A172 (cell line): Measurements from ENCODE around the gene MYLK4. TPM values are rescaled to one million over a fixed set of nuclear protein-coding genes. Genes with fewer than 3 reads are reported as not detected.

ENCODE experiments used
- DNase-seq: peaks from one replicate; pipeline ENCODE4 v3.0.0-alpha.2; 2015; ENCODE audit warnings: low spot score
- total RNA-seq: library from RNA; depleted of rRNA; stranded (reverse); fragments of >200 nt; shearing (Covaris generic); gene quantifications from 2 replicates; pipeline ENCODE4 v1.2.3, GENCODE V29; 2014

MYLK4 gene
- total RNA-seq, 1 experiment from 2014 or later: 0.24 TPM

DNA sequence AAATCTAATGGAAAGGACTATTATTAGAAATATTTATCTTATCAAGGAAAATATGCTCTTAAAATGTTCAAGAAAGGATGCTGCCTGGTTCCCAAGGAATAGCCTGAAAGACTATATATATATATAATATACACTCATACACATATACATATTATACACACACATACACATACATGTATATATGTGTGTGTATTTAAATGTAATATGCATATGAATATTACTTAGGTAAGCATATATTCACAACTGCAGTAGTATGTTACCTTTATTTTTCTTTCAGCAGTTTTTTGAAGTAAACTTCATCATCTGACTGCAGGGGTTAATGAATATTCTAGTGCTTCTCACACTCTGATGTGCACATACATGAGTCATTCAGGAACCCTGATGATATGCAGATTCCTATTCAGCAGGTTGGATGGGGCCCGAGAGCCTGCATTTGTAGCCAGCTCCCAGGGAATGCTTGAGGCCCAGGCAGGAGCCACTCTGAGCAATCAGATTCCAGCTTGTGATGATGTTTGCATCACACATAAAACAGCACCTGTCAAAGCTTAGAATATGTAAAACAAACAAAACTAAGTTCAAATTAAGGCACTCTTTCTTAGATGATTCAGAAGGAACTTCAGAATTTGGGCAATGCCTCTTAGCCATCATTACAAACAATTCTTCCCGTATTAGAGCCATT lies 16.1 kb downstream of the MYLK4 start:
- no peak for DNase-seq

DNA sequence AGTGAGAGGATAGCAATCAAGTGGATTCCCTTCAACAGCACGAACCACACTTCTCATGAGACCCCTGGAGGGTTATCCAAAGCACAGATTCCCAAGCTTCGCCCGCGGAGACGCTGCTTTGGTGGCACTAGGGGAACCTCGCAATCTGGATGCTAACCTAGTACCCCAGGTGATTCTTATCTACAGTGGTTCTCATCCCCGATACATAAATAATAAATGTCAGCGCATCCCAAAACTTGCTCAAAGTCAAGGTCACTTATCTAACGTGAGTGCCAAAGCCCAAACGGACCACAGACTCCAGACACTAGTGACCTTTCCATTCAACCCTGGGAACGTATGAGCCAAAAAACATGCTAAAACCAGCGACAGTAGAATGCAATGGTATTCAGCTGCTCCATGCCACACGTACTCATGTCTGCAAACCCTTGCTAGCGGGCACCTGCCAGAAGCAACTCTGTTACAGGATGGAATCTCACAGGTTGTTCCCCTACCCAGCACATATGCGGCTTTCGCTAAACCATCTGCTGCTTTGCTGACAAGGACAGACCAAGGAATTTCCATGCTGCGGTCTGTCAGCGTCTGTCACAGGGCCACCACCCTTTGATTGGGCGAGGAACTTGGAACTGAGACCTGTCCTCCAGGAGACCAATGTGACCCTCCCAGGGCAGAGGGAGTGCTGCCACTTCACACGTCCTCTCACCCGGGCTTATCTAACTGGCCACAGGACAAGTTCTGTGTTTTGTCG lies 16.8 kb downstream of the MYLK4 start:
- DNase-seq: no peak

GRCh38 chr6:2733324-2733723 lies 17.4 kb downstream of the MYLK4 start:
- DNase-seq: no peak

DNA sequence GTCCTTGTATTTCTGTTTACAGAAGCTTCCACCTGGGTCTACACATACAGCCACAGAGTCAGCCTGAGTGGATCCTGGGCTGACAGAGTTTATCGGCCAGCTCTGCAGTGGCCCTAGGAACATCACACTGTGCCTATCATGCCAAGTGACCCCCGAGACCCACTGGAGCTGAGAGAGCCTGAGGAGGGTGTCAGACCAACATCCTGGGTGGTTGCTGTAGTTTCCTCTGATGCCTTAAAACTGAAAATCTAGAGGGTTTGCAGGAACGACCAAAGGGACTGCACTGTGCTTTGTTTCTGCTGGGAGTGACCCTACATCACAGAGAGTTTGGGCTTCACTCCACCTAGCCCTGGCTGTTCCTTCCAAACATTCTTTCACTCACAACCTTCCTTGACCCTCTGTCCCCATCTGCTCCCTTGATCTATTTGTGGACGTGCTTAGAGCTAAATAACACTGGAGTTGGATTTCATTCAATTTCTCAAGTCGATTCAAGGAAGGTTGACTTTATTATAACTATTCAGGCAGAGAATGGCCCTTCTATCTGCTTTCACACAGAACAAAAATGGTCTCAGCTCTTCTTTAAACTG lies 18.1 kb downstream of the MYLK4 start:
- no peak for DNase-seq

DNA sequence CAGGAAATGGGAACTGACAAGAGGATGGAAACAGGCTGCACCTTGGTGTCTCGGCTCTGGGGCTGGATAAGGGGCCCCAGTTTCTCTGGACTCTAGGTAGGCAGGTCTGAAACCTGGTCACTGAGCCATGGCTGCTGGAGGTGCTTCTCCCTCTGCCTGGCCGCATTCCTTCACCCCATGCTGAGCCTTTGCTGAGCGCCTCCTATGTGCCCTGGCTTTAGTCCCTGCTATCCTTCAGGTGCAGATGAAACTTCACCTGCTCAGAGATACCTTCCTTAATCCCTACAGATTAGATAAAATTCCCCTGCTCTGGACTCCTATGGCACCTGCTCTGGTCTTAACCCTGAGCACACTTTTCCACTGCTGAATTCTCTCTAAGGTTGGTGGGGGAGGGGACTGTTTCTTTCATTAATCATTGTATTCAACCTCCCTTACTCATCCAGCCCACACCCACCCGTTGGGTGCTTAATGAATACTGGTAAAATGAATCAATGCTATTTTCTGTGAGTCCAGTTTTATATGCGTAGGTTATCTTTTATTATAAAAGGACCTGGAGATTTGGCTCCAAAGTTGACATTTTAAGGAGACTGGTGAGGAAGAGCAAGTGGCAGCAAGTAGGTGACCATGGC lies 19.3 kb downstream of the MYLK4 start:
- DNase-seq: peak; percentile 42

- no peak for DNase-seq
Measured at GRCh38 chr6:2730353-2731107, 20.2 kb downstream of the MYLK4 start.

DNA sequence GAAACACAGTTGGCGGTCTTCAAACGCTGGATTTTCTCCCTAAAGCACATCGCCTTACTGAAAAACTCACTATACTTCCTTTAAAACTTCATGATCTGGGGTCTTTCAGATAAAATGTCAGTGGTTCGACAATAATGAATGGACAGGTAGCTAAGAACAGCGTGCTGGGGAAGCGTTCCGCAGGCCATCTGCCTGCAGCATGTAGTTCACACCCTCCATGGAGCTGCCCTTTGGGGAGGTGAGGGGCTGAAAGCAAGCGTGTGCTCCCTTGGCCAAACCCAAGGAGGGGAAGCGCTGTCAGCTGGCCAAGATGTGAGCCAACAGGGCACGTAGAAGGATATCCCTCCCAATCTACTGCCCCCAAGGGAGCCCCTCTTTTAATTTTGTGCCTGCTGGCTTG lies 20.8 kb downstream of the MYLK4 start:
- no peak for DNase-seq

GRCh38 chr6:2725999-2726567 lies 24.6 kb downstream of the MYLK4 start:
- DNase-seq: peak; percentile 78

DNA sequence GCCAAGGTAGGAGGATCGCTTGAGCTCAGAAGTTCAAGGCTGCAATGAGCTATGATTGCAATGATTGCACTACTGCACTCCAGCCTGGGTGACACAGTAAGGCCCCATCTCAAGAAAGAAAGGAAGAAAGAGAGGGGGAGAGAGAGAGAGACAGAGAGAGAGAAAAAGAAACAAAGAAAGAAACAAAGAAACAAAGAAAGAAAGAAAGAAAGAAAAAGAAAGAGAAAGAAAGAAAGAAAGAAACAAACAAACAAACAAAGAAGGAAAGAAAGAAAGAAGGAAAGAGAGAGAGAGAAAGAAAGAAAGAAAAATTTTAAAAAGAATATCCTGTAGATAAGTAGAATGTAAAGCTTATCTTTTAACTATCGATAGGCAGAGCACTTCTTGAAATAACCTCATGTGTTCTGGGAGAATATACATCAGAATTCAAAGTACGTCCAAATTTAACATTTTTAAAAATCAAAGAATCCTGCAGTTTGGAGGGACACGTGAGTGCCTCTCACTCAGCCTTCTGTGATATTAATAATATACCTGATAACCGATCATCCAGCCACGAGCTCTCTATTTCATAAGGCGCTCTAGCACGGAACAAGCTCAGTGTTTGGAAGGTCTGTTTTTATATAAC lies 25.2 kb downstream of the MYLK4 start:
- DNase-seq: no peak

- DNase-seq: no peak
Measured at GRCh38 chr6:2721219-2721618, 29.5 kb downstream of the MYLK4 start.

GRCh38 chr6:2719093-2719455 lies 31.6 kb downstream of the MYLK4 start:
- DNase-seq: no peak

DNA sequence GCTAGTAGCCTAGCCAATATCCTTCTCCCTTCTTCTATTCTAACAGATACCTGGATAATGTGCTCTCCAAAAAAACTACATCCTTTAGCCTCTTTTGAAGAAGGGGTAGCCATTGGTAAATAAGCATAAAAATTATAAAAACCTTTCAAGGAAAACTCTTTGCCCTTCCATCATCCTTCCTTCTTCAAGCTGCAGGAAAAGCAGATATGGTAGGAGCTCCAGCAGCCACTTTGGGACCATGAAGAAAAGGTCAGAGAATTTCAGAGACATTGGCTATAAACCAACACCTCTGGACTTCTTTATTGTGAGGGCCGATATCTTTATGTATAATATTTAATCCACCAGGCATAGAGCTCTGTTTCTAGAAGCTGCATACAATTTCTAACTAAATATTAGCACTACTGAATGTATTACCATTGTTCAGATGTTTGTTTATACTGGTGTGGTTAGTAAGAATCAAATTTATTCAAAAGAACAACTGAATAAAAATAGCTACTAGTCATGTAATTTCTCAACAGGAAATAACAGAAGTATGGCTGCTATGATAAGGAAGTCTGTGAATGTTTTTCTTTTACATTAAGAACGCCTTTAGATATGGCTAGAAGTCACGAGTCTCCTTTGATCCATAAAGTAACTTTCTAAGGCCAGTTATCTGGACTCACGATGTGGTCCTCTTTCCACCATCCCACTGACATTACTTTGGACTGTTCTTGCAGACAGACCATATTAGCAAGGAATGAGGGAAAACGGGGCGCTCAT lies 32.2 kb downstream of the MYLK4 start:
- no peak for DNase-seq

DNA sequence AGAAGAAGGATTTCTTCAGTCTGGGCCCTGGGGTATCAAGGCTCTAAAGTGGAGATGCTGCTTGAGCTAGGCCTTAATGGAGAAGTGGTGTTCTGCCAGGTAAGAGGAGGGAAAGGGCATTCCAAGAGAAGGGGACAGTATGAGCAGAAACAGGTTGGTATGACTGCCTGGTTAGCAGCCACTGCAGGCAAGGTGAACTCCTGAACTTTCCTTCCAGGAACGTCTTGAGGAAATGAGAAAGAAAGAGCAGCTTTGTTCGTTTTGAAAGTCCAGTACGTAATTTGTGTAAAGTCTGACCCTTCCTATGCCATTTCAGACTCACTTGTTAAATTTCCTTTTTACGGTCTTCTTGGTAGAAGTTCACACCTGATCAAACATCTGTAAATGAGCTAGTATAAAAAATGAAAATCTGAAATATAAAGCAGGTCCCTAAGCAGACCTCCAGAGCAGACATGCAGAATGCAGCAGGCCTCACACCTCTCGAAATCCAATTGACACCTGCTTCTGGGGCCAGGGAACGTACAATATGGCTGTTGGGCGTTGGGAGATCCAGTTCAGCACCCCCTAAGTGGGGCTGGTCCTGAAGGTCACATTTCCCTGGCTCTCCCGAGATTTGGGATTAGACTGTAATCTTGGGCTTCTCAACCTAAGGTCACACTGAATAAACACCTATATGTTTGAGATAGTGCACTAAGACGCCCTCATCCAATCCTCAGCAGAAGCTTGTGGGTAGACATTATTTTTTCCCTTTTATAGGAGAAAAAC lies 33.6 kb downstream of the MYLK4 start:
- DNase-seq: no peak

DNA sequence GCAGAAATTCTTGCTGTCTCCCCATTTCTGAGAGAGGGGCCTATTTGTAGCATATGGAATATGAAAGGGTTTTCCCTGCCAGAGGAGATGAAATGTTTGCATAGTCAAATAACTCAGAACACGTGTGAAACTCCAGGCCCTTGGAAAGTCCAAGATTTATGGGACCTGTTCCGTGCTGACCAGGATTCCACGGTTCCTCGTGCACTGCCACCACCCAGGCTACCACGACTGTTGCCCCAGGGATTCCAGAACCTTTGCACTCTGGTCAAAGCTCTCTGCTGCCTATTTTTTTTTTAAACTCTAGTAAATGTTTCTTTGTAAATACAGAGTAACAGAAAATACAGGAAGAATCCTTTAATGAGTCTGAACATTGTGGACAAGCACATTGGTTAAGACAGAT lies 35.0 kb downstream of the MYLK4 start:
- DNase-seq: no peak

- DNase-seq: peak; percentile 87
Measured at GRCh38 chr6:2714111-2714895, 36.4 kb downstream of the MYLK4 start.

GRCh38 chr6:2713473-2714110 lies 37.1 kb downstream of the MYLK4 start:
- DNase-seq: no peak

DNA sequence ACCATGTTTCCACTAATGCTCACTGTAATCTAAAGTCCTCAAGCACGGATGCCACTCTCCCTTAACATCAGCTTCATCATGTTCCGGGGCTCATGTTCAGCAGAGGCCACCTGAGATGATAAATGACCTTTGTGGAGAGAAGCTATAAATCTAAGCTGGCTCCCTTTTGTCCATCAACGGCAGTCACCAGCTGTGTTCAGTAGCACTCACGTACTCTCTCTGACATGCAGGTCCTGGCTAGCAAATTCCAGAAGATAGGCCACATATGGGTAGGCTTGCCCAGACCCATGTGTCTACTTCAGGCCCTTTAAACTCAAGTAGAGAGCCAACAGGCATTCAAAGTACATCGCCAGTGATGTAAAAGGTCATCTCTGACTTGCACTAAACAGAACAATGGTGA lies 38.6 kb downstream of the MYLK4 start:
- DNase-seq: no peak

DNA sequence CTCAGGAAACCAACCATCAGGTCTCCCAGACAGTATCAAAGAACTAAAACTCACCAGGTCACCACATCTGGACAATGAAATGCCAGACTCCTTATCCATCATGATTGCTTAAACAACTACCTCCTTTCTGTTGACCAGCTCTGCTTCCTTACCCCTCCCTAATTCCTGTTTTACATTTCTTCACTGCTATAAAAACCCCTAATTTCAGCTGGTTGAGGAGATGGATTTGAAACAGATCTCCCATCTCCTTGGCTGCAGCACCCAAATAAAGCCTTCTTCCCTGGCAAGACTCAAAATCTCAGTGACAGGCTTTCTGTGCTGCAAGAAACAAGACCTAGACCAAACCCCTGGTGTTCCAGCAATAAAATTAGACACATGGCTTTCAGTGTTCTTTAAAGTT lies 40.3 kb downstream of the MYLK4 start:
- DNase-seq: no peak
